HG03095 (cell line): ENCODE results near the gene PARP16.

Source experiments
- ATAC-seq: cut with Tn5 transposase; IDR thresholded peaks from one replicate; pipeline ENCODE4 v1.9.1; 2021; ENCODE audit warnings: moderate library complexity; ENCODE audit not compliant: unreplicated experiment

Gene PARP16

GRCh38 chr15:65208647-65209046, 78.0 kb downstream of the PARP16 start:
- no peak for ATAC-seq
